ENCODE measurements around the gene KMT2C.

DNA sequence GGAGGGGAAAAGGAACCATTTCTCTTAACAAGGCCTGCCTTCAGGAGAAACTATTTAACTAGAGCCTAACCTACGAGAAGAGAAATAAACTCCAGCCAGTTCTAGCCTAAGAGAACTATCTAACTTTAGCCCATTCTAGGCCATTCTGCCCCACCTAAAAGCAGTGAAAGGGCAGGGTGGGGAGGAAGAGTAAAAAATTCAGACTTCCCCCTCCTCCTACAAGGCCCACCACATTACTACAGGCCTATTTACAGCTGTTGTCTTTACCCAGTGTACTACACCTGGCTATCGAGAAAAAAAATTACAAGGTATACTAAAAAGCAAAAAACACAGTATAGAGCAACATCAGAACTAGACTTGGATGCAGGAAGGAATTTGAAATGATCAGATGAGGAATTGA lies 93.0 kb downstream of the KMT2C start:
- TF ChIP-seq, protein P1, sequence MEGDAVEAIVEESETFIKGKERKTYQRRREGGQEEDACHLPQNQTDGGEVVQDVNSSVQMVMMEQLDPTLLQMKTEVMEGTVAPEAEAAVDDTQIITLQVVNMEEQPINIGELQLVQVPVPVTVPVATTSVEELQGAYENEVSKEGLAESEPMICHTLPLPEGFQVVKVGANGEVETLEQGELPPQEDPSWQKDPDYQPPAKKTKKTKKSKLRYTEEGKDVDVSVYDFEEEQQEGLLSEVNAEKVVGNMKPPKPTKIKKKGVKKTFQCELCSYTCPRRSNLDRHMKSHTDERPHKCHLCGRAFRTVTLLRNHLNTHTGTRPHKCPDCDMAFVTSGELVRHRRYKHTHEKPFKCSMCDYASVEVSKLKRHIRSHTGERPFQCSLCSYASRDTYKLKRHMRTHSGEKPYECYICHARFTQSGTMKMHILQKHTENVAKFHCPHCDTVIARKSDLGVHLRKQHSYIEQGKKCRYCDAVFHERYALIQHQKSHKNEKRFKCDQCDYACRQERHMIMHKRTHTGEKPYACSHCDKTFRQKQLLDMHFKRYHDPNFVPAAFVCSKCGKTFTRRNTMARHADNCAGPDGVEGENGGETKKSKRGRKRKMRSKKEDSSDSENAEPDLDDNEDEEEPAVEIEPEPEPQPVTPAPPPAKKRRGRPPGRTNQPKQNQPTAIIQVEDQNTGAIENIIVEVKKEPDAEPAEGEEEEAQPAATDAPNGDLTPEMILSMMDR (tag by site-specific recombination; IDR thresholded peaks at IDR 0.05) = no peak
- no peak for TF ChIP-seq ZSCAN30 (tag by site-specific recombination; IDR thresholded peaks at IDR 0.05)
- TF ChIP-seq, protein P2, sequence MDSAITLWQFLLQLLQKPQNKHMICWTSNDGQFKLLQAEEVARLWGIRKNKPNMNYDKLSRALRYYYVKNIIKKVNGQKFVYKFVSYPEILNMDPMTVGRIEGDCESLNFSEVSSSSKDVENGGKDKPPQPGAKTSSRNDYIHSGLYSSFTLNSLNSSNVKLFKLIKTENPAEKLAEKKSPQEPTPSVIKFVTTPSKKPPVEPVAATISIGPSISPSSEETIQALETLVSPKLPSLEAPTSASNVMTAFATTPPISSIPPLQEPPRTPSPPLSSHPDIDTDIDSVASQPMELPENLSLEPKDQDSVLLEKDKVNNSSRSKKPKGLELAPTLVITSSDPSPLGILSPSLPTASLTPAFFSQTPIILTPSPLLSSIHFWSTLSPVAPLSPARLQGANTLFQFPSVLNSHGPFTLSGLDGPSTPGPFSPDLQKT (IDR thresholded peaks at IDR 0.05; ENCODE audit: borderline replicate concordance, low read depth, low read length) = no peak
- no peak for TF ChIP-seq ZNF311 (tag by site-specific recombination; IDR thresholded peaks at IDR 0.05; ENCODE audit: borderline replicate concordance)
- TF ChIP-seq TCF7L2 (IDR thresholded peaks at IDR 0.05; ENCODE audit: borderline replicate concordance, low read depth, low read length) = no peak
- no peak for TF ChIP-seq ZNF324 (tag by site-specific recombination; IDR thresholded peaks at IDR 0.05)
- no peak for TF ChIP-seq ZBTB48 (tag by site-specific recombination; IDR thresholded peaks at IDR 0.05)
- TF ChIP-seq ZNF202 (tag by site-specific recombination; IDR thresholded peaks at IDR 0.05; ENCODE audit: borderline replicate concordance) = no peak
- TF ChIP-seq KLF10 (tag by site-specific recombination; IDR thresholded peaks at IDR 0.05) = no peak
